Liver (tissue), 9 donors: ENCODE measurements around the gene KAT14. TPM values are rescaled to one million over a fixed set of nuclear protein-coding genes. Genes with fewer than 3 reads are reported as not detected.
"Not testable (repeated sequence)": the region's sequence is repeated elsewhere in the genome, so short reads cannot be mapped to it uniquely, and the experiment has no call there.

Source experiments
- DNase-seq: peaks from one replicate; pipeline ENCODE4 v3.0.0-alpha.2; 2017; ENCODE audit warnings: low spot score
- H3K27ac ChIP-seq, 2 donors: one replicate each; pipeline ENCODE4 v1.7.0; 2013; ENCODE audit warnings: inconsistent platforms in 2 of 2, low read length in 2 of 2, control low read depth in 1 of 2, low read depth in 1 of 2, mild to moderate bottlenecking in 1 of 2
- H3K27me3 ChIP-seq, 4 donors: one replicate each; pipeline versions ENCODE4 v1.6.1 to v1.7.0; 2013; ENCODE audit warnings: low read length in 3 of 4, inconsistent platforms in 1 of 4, mild to moderate bottlenecking in 1 of 4, moderate library complexity in 1 of 4; ENCODE audit not compliant: control insufficient read depth in 4 of 4, insufficient read depth in 4 of 4
- H3K36me3 ChIP-seq, 4 donors: one replicate each; pipeline versions ENCODE4 v1.6.1 to v1.7.0; 2013; ENCODE audit warnings: low read length in 3 of 4, mild to moderate bottlenecking in 3 of 4, low read depth in 1 of 4, moderate library complexity in 1 of 4; ENCODE audit not compliant: control insufficient read depth in 4 of 4, insufficient read depth in 3 of 4
- H3K4me1 ChIP-seq, 4 donors: one replicate each; pipeline versions ENCODE4 v1.6.1 to v1.7.0; 2013; ENCODE audit warnings: low read length in 3 of 4, mild to moderate bottlenecking in 3 of 4, moderate library complexity in 1 of 4; ENCODE audit not compliant: control insufficient read depth in 4 of 4, insufficient read depth in 4 of 4
- H3K4me3 ChIP-seq, 3 donors: one replicate each; pipeline versions ENCODE4 v1.6.1 to v1.7.0; 2013; ENCODE audit warnings: low read length in 3 of 3, control low read depth in 1 of 3, low read depth in 1 of 3, mild to moderate bottlenecking in 1 of 3
- H3K9ac ChIP-seq, 2 donors: one replicate each; pipeline ENCODE4 v1.7.0; 2013; ENCODE audit warnings: low read length in 2 of 2, mild to moderate bottlenecking in 2 of 2, moderate library complexity in 2 of 2, control low read depth in 1 of 2, low read depth in 1 of 2
- H3K9me3 ChIP-seq, 4 donors: one replicate each; pipeline versions ENCODE4 v1.6.1 to v1.7.0; 2013; ENCODE audit warnings: low read length in 3 of 4; ENCODE audit not compliant: control insufficient read depth in 4 of 4
- EGR1 ChIP-seq, 2 donors: IDR thresholded peaks; 2 replicates each; pipeline ENCODE4 v1.6.1; 2016 to 2018; ENCODE audit warnings: antibody characterized with exemption in 2 of 2, low read depth in 2 of 2
- FOXA1 ChIP-seq: IDR thresholded peaks from 2 replicates; pipeline ENCODE4 v1.6.1; 2016; ENCODE audit warnings: antibody characterized with exemption
- FOXA2 ChIP-seq: IDR thresholded peaks from 2 replicates; pipeline ENCODE4 v1.6.1; 2016; ENCODE audit warnings: antibody characterized with exemption
- GABPA ChIP-seq, 2 donors: IDR thresholded peaks in 1 of 2; conservative IDR thresholded peaks in 1 of 2; 2 replicates each; pipeline ENCODE4 v1.6.1; 2016; ENCODE audit warnings: antibody characterized with exemption in 2 of 2, mild to moderate bottlenecking in 1 of 2, moderate library complexity in 1 of 2
- HNF4A ChIP-seq, 2 donors: conservative IDR thresholded peaks; 2 replicates each; pipeline ENCODE4 v1.6.1; 2016; ENCODE audit warnings: antibody characterized with exemption in 2 of 2, mild to moderate bottlenecking in 2 of 2
- HNF4G ChIP-seq: IDR thresholded peaks from 2 replicates; pipeline ENCODE4 v1.6.1; 2016; ENCODE audit warnings: antibody characterized with exemption
- JUND ChIP-seq, 2 donors: IDR thresholded peaks; 2 replicates each; pipeline ENCODE4 v1.6.1; 2016; ENCODE audit warnings: antibody characterized with exemption in 2 of 2
- NR2F2 ChIP-seq: IDR thresholded peaks from 2 replicates; pipeline ENCODE4 v1.6.1; 2016; ENCODE audit warnings: antibody characterized with exemption
- RAD21 ChIP-seq, 2 donors: IDR thresholded peaks; 2 replicates each; pipeline ENCODE4 v1.6.1; 2016; ENCODE audit warnings: antibody characterized with exemption in 2 of 2, mild to moderate bottlenecking in 2 of 2
- RXRA ChIP-seq, 2 donors: IDR thresholded peaks; 2 replicates each; pipeline ENCODE4 v1.6.1; 2017 to 2018; ENCODE audit warnings: antibody characterized with exemption in 2 of 2, mild to moderate bottlenecking in 1 of 2
- SP1 ChIP-seq: IDR thresholded peaks from 2 replicates; pipeline ENCODE4 v1.6.1; 2018; ENCODE audit warnings: antibody characterized with exemption, mild to moderate bottlenecking
- TAF1 ChIP-seq: conservative IDR thresholded peaks from 2 replicates; pipeline ENCODE4 v1.6.1; 2016; ENCODE audit warnings: antibody characterized with exemption, mild to moderate bottlenecking
- YY1 ChIP-seq: IDR thresholded peaks from 2 replicates; pipeline ENCODE4 v1.6.1; 2016; ENCODE audit warnings: antibody characterized with exemption, mild to moderate bottlenecking
- WGBS: extraction: QIAGEN DNeasy Blood & Tissue Kit; methylation state at CpG from one replicate; pipeline ENCODE4 v1.1.7; 2013; 5-methylcytosine and 5-hydroxymethylcytosine counted together
- polyA plus RNA-seq, 2 donors: library from polyadenylated mRNA; stranded (reverse) in 1 of 2; unstranded in 1 of 2; fragments of 200-250 nt in 1 of 2; fragments of >200 nt in 1 of 2; fragmentation: Nextera tagmentation in 1 of 2; extraction: Ambion mirVana in 1 of 2; gene quantifications; one replicate each; pipeline versions ENCODE4 v1.2.1 to v1.2.3, GENCODE V29; 2013 to 2015
- total RNA-seq, 2 donors: library from RNA; depleted of rRNA; stranded (reverse); fragments of >200 nt; gene quantifications; one replicate each; pipeline ENCODE4 v1.2.3, GENCODE V29; 2014
- TF ChIP-seq, protein P1 (sequence below): fragments of 150-350 bp; IDR thresholded peaks from 2 replicates; pipeline ENCODE4 v1.5.1; 2017; ENCODE audit warnings: improper control_type of control experiment, low read depth, low read length; ENCODE audit not compliant: missing input control
- TF ChIP-seq, protein P2 (sequence below): IDR thresholded peaks from 2 replicates; pipeline ENCODE4 v1.6.1; 2016; ENCODE audit warnings: antibody characterized with exemption, mild to moderate bottlenecking
- TF ChIP-seq, protein P3 (sequence below): IDR thresholded peaks from 2 replicates; pipeline ENCODE4 v1.6.1; 2016; ENCODE audit warnings: antibody characterized with exemption
- TF ChIP-seq, protein P4 (sequence below): IDR thresholded peaks from 2 replicates; pipeline ENCODE4 v1.6.1; 2016; ENCODE audit warnings: antibody characterized with exemption
- TF ChIP-seq, protein P5 (sequence below): IDR thresholded peaks from 2 replicates; pipeline ENCODE4 v1.6.1; 2016; ENCODE audit warnings: antibody characterized with exemption
- donor health status: healthy.
- donor health status: healthy.
- donor health status: healthy.
- donor health status: healthy.
- donor health status: healthy.

Gene KAT14
- total and polyA plus RNA-seq, 4 donors = 5.5 to 10.2 (median 6.2) TPM

DNA sequence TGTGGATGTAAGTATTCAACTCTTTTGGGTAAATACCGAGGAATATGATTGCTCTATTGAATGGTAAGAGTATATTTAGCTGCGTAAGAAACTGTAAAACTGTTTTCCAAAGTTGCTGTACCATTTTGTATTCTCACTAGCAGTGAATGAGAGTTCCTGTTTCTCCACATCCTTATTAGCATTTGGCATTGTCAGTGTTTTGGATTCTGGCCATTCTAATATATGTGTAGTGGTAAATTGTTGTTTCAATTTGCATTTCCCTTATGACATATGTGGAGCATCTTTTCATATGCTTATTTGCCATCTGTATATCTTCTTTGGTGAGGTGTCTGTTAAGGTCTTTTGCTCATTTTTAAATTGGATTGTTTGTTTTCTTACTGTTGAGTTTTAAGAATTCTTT is 29.3 kb upstream of the KAT14 start (continued):
- TF ChIP-seq GABPA (IDR thresholded peaks at IDR 0.05 in 1 of 2, conservative IDR thresholded peaks at IDR 0.05 in 1 of 2) (no peak), HNF4A (conservative IDR thresholded peaks at IDR 0.05) (no peak), EGR1 (IDR thresholded peaks at IDR 0.05; ENCODE audit: low read depth in 2 of 2) (no peak), SP1 (no peak), YY1 (no peak)
- TF ChIP-seq, protein P1, sequence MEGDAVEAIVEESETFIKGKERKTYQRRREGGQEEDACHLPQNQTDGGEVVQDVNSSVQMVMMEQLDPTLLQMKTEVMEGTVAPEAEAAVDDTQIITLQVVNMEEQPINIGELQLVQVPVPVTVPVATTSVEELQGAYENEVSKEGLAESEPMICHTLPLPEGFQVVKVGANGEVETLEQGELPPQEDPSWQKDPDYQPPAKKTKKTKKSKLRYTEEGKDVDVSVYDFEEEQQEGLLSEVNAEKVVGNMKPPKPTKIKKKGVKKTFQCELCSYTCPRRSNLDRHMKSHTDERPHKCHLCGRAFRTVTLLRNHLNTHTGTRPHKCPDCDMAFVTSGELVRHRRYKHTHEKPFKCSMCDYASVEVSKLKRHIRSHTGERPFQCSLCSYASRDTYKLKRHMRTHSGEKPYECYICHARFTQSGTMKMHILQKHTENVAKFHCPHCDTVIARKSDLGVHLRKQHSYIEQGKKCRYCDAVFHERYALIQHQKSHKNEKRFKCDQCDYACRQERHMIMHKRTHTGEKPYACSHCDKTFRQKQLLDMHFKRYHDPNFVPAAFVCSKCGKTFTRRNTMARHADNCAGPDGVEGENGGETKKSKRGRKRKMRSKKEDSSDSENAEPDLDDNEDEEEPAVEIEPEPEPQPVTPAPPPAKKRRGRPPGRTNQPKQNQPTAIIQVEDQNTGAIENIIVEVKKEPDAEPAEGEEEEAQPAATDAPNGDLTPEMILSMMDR = no peak

DNA sequence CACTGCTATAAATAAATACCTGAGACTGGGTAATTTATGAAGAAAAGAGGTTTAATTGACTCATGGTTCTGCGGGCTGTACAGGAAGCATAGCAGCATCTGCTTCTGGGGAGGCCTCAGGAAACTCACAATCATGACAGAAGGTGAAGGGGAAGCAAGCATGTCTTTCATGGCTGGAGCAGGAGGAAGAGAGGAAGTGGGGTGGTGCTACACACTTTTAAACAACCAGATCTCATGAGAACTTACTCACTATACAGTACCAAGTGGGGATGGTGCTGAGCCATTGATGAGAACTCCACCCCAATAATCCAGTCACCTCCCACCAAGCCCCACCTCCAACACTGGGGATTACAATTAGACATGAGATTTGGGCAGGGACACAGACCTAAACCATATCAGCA is 9.1 kb upstream of the KAT14 start:
- not testable (repeated sequence) for H3K36me3 ChIP-seq, H3K4me3 ChIP-seq, H3K9ac ChIP-seq, H3K9me3 ChIP-seq, H3K27ac ChIP-seq, DNase-seq, H3K27me3 ChIP-seq, H3K4me1 ChIP-seq
- WGBS = 72% methylated on average over 1 of the region's 1 CpG

DNA sequence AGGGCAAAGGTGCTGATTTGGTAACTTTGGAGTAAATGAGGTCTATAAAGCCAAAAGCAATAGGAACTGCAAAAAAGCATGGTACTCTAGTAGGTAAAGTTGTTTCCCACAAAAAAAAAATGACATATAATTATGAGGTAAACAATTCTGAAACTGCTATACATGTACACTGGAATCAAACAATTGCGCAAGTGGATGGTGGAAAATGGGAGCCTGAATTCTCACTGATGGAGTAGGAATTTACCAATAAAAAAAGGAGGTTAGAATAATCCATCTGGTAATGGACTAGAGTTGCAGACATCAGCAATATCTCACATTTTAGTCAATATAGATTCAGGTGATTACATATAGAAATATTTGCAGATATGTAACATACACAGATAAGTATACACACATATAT is 5.0 kb upstream of the KAT14 start:
- WGBS = 97% methylated on average over 1 of the region's 1 CpG
- Histone ChIP-seq H3K27ac (no peak overlapping the region), H3K9me3 (no peaks in the 10 kb centered on the region), H3K27me3 (no peaks in the 10 kb centered on the region), H3K4me1 (peaks cover 0 to 4% (median under 1%) of the 10 kb centered on the region in 4 donors), H3K36me3 (no peaks in the 10 kb centered on the region), H3K9ac (no peak overlapping the region), H3K4me3 (no peak overlapping the region)
- no peak for TF ChIP-seq YY1
- TF ChIP-seq GABPA (IDR thresholded peaks at IDR 0.05 in 1 of 2, conservative IDR thresholded peaks at IDR 0.05 in 1 of 2) = no peak
- TF ChIP-seq, protein P1 = no peak
- TF ChIP-seq, protein P2, sequence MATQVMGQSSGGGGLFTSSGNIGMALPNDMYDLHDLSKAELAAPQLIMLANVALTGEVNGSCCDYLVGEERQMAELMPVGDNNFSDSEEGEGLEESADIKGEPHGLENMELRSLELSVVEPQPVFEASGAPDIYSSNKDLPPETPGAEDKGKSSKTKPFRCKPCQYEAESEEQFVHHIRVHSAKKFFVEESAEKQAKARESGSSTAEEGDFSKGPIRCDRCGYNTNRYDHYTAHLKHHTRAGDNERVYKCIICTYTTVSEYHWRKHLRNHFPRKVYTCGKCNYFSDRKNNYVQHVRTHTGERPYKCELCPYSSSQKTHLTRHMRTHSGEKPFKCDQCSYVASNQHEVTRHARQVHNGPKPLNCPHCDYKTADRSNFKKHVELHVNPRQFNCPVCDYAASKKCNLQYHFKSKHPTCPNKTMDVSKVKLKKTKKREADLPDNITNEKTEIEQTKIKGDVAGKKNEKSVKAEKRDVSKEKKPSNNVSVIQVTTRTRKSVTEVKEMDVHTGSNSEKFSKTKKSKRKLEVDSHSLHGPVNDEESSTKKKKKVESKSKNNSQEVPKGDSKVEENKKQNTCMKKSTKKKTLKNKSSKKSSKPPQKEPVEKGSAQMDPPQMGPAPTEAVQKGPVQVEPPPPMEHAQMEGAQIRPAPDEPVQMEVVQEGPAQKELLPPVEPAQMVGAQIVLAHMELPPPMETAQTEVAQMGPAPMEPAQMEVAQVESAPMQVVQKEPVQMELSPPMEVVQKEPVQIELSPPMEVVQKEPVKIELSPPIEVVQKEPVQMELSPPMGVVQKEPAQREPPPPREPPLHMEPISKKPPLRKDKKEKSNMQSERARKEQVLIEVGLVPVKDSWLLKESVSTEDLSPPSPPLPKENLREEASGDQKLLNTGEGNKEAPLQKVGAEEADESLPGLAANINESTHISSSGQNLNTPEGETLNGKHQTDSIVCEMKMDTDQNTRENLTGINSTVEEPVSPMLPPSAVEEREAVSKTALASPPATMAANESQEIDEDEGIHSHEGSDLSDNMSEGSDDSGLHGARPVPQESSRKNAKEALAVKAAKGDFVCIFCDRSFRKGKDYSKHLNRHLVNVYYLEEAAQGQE = no peak
- no peak for TF ChIP-seq RXRA (IDR thresholded peaks at IDR 0.05)
- TF ChIP-seq SP1 = no peak
- TF ChIP-seq, protein P3, sequence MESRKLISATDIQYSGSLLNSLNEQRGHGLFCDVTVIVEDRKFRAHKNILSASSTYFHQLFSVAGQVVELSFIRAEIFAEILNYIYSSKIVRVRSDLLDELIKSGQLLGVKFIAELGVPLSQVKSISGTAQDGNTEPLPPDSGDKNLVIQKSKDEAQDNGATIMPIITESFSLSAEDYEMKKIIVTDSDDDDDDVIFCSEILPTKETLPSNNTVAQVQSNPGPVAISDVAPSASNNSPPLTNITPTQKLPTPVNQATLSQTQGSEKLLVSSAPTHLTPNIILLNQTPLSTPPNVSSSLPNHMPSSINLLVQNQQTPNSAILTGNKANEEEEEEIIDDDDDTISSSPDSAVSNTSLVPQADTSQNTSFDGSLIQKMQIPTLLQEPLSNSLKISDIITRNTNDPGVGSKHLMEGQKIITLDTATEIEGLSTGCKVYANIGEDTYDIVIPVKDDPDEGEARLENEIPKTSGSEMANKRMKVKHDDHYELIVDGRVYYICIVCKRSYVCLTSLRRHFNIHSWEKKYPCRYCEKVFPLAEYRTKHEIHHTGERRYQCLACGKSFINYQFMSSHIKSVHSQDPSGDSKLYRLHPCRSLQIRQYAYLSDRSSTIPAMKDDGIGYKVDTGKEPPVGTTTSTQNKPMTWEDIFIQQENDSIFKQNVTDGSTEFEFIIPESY = no peak
- no peak for TF ChIP-seq HNF4A (conservative IDR thresholded peaks at IDR 0.05)
- TF ChIP-seq, protein P4, sequence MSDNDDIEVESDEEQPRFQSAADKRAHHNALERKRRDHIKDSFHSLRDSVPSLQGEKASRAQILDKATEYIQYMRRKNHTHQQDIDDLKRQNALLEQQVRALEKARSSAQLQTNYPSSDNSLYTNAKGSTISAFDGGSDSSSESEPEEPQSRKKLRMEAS = no peak
- TF ChIP-seq, protein P5, sequence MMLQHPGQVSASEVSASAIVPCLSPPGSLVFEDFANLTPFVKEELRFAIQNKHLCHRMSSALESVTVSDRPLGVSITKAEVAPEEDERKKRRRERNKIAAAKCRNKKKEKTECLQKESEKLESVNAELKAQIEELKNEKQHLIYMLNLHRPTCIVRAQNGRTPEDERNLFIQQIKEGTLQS = no peak
- TF ChIP-seq HNF4G = no peak
- TF ChIP-seq RAD21 (IDR thresholded peaks at IDR 0.05) = no peak
- TF ChIP-seq TAF1 = no peak
- TF ChIP-seq JUND (IDR thresholded peaks at IDR 0.05) = no peak
- TF ChIP-seq NR2F2 = no peak
- TF ChIP-seq EGR1 (IDR thresholded peaks at IDR 0.05; ENCODE audit: low read depth in 2 of 2) = no peak
- TF ChIP-seq FOXA1 = no peak
- TF ChIP-seq FOXA2 = no peak
- DNase-seq = no peak
